K562 (cell line): ENCODE data around the gene RHOA. TPM values are rescaled to one million over a fixed set of nuclear protein-coding genes. Genes with fewer than 3 reads are reported as not detected.

Source experiments
- ATAC-seq: fragments of 200-7000 bp; cut with Tn5 transposase; 3 replicates; pipeline ENCODE4 v1.9.1; 2020; ENCODE audit warnings: moderate library complexity
- BruUV-seq: library from RNA; stranded (reverse); fragments of 400-500 nt; replicated peaks from 2 replicates; lab custom pipeline; 2021; lab: Mats Ljungman, UMichigan
- CTCF ChIA-PET: fragments of 300-600 bp; formaldehyde crosslinking; extraction: SDS; loops from one replicate; lab custom pipeline; 2021; ENCODE audit warnings: low intra/inter-chr PET ratio; lab: Yijun Ruan, JAX
- POLR2A ChIA-PET: fragments of 300-600, 350-650 bp; sonication (Branson Sonifier 250); formaldehyde crosslinking; extraction: SDS; loops from one replicate; lab custom pipeline; 2021; ENCODE audit warnings: antibody characterized with exemption, inconsistent platforms; lab: Yijun Ruan, JAX
- DNase-seq, 4 experiments: peaks; one replicate each; pipeline versions ENCODE4 v3.0.0 to v3.0.0-alpha.2; 2011 to 2018; ENCODE audit warnings: low spot score in 3 of 4, mixed read lengths in 3 of 4; ENCODE audit errors: extremely low read depth in 1 of 4
- FAIRE-seq: peaks from 2 replicates; lab custom pipeline; 2011; peaks lifted over from hg19 to GRCh38; lab: Jason Lieb, UNC
- H2AFZ ChIP-seq: 2 replicates; pipeline ENCODE4 v1.6.0; 2011; ENCODE audit warnings: low read depth, low read length, control low read depth, inconsistent platforms
- H3K27ac ChIP-seq: fragments of 200-600 bp; 3 replicates; pipeline ENCODE4 v1.8.0; 2011; ENCODE audit warnings: low read depth, mild to moderate bottlenecking, control low read depth, inconsistent platforms, low read length, moderate library complexity, mixed read lengths; ENCODE audit errors: extremely low read depth
- H3K27me3 ChIP-seq, 2 experiments: fragments of 300-600 bp in 1 of 2; 2 replicates in 1 of 2; 3 replicates in 1 of 2; pipeline versions ENCODE4 v1.6.0 to v1.8.0; 2011; ENCODE audit warnings: inconsistent platforms in 2 of 2, low read length in 2 of 2, mild to moderate bottlenecking in 1 of 2, mixed read lengths in 1 of 2, moderate library complexity in 1 of 2; ENCODE audit not compliant: control insufficient read depth in 2 of 2, insufficient read depth in 2 of 2
- H3K36me3 ChIP-seq: fragments of 300-600 bp; 3 replicates; pipeline ENCODE4 v1.8.0; 2011; ENCODE audit warnings: mild to moderate bottlenecking, low read length, inconsistent platforms; ENCODE audit not compliant: control insufficient read depth, insufficient read depth
- H3K4me1 ChIP-seq, 2 experiments: fragments of 200-600 bp in 1 of 2; replicated peaks in 1 of 2; 2 replicates in 1 of 2; 3 replicates in 1 of 2; pipeline versions ENCODE4 v1.5.1 to v1.8.0; 2011; ENCODE audit warnings: inconsistent platforms in 2 of 2, low read length in 2 of 2, mild to moderate bottlenecking in 1 of 2, mixed read lengths in 1 of 2, moderate library complexity in 1 of 2; ENCODE audit not compliant: control insufficient read depth in 2 of 2, insufficient read depth in 2 of 2
- H3K4me2 ChIP-seq: 2 replicates; pipeline ENCODE4 v1.6.1; 2011; ENCODE audit warnings: low read length, control low read depth, inconsistent platforms, mixed read lengths; ENCODE audit not compliant: insufficient read depth
- H3K4me3 ChIP-seq: fragments of 200-600 bp; sonication (generic), shearing (Covaris generic); 2 replicates; pipeline ENCODE4 v1.5.1; 2016; ENCODE audit warnings: control low read depth, inconsistent platforms
- H3K79me2 ChIP-seq: fragments of 200-600 bp; 3 replicates; pipeline ENCODE4 v1.8.0; 2011; ENCODE audit warnings: low read length, inconsistent platforms; ENCODE audit not compliant: control insufficient read depth, insufficient read depth
- H3K9ac ChIP-seq, 2 experiments: 2 replicates each; pipeline versions ENCODE4 v1.6.0 to v1.6.1; 2011; ENCODE audit warnings: low read depth in 2 of 2, low read length in 2 of 2, control low read depth in 1 of 2, inconsistent platforms in 1 of 2, mild to moderate bottlenecking in 1 of 2, mixed read lengths in 1 of 2; ENCODE audit not compliant: insufficient read depth in 1 of 2
- H3K9me1 ChIP-seq: one replicate; pipeline ENCODE4 v1.6.0; 2011; ENCODE audit warnings: inconsistent platforms, mild to moderate bottlenecking, low read length, moderate library complexity; ENCODE audit not compliant: control insufficient read depth, insufficient read depth
- H3K9me3 ChIP-seq: replicated peaks from 2 replicates; pipeline ENCODE4 v1.5.1; 2011; ENCODE audit warnings: low read depth, low read length, inconsistent platforms; ENCODE audit not compliant: control insufficient read depth, insufficient read depth
- H4K20me1 ChIP-seq: replicated peaks from 2 replicates; pipeline ENCODE4 v1.6.1; 2011; ENCODE audit warnings: low read length, inconsistent platforms, mixed read lengths; ENCODE audit not compliant: control insufficient read depth, insufficient read depth
- DPF2 ChIP-seq: fragments of 450-650 bp; IDR thresholded peaks from 2 replicates; pipeline ENCODE4 v1.6.1; 2016
- POLR2A ChIP-seq: fragments of 450-650 bp; conservative IDR thresholded peaks from 2 replicates; pipeline ENCODE4 v1.6.1; 2016
- POLR2H ChIP-seq: IDR thresholded peaks from 2 replicates; pipeline ENCODE4 v1.6.1; 2016; ENCODE audit warnings: missing genetic modification characterization, low read depth, mild to moderate bottlenecking, control low read depth, missing compliant biosample characterization, moderate library complexity
- RBM22 ChIP-seq: fragments of 200-400 bp; formaldehyde crosslinking; IDR thresholded peaks from 2 replicates; pipeline ENCODE4 v1.6.1; 2018; ENCODE audit warnings: low read length, low read depth; ENCODE audit not compliant: poor library complexity, severe bottlenecking
- SUPT5H ChIP-seq: fragments of 450-650 bp; IDR thresholded peaks from 2 replicates; pipeline ENCODE4 v1.6.1; 2016
- ZBTB33 ChIP-seq: sonication (generic); formaldehyde crosslinking; IDR thresholded peaks from 2 replicates; pipeline ENCODE4 v1.8.1; 2023; ENCODE audit warnings: mild to moderate bottlenecking, missing genetic modification reagents
- ZNF699 ChIP-seq: fragments of 250-450 bp; sonication (Bioruptor Pico); IDR thresholded peaks from 2 replicates; pipeline ENCODE4 v1.8.0; 2021; ENCODE audit warnings: mild to moderate bottlenecking, moderate library complexity; ENCODE audit not compliant: insufficient replicate concordance
- WGBS: fragments of 100-300 bp; shearing (Covaris generic); methylation state at CpG from one replicate; pipeline ENCODE4 v1.1.6; 2016; ENCODE audit warnings: low coverage, mixed read lengths; ENCODE audit not compliant: insufficient coverage; ENCODE audit errors: missing lambda C conversion rate; 5-methylcytosine and 5-hydroxymethylcytosine counted together
- in situ Hi-C: fragments of 300-500 bp; cut with MboI; formaldehyde crosslinking; loops from 4 replicates; pipeline ENCODE4 v1.15.0; 2018; ENCODE audit warnings: inconsistent platforms, mixed read lengths
- intact Hi-C: fragments of 100-400 bp; cut with micrococcal nuclease; formaldehyde crosslinking; loops from 2 replicates; pipeline ENCODE4 v1.14.2; 2022
- polyA plus RNA-seq, 8 experiments: library from polyadenylated mRNA; depleted of rRNA in 4 of 8; stranded (reverse) in 5 of 8; unstranded in 3 of 8; fragments of >200 nt; fragmentation: Nextera tagmentation in 2 of 8; fragmentation: Illumina TruSeq in 1 of 8; extraction: Ambion mirVana in 2 of 8; extraction: Trizol in 1 of 8; gene quantifications; 2 replicates each; pipeline versions ENCODE4 v1.2.1 to v1.2.3, GENCODE V29; 2011 to 2014; ENCODE audit warnings: inconsistent platforms in 1 of 8, missing spikeins in 1 of 8
- total RNA-seq, 7 experiments: library from RNA; depleted of rRNA in 6 of 7; stranded (reverse); fragments of >200 nt in 6 of 7; fragmentation: Illumina TruSeq in 2 of 7; extraction: Trizol in 2 of 7; gene quantifications; 2 replicates each; pipeline versions ENCODE4 v1.2.1 to v1.2.3, GENCODE V29; 2011 to 2021; ENCODE audit warnings: low replicate concordance in 1 of 7
- TF ChIP-seq, protein P1 (sequence below): fragments of 250-450 bp; sonication (Bioruptor Pico); IDR thresholded peaks from 2 replicates; pipeline ENCODE4 v1.6.1; 2021; ENCODE audit warnings: mild to moderate bottlenecking

RHOA gene
- total and polyA plus RNA-seq, 9 of the 15 experiments (the other 6 are each of a cell fraction or from before 2014, with no cell fraction given), result 136 to 540 (median 236) TPM

DNA sequence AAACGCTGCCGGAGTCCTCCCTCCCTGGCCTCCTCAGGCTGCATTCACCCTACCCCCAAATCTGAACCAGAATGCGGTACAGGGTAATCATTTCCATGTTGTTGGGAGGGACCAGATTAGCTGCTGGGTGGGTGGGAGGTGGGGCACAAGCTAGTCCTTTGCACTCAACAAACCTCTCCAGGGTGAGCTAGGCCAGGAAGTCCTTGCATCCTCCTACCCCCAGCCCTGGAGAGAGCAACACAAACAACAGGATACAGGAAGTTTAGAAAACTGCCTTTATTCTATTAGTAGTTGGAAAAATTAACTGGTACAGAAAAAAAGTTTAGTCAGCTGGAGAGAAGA lies 52.9 kb downstream of the RHOA start:
- H3K9me3 ChIP-seq, result no peaks in the 10 kb centered on the region
- no peak for ATAC-seq
- peaks cover 0 to 2% of the 10 kb centered on the region in 2 experiments; a peak in 4 of 5 replicates for H3K4me1 ChIP-seq
- H3K9me1 ChIP-seq, result no peaks in the 10 kb centered on the region
- peaks cover 62% of the 10 kb centered on the region; the same call in 2 of the 3 replicates for H3K36me3 ChIP-seq
- H3K4me3 ChIP-seq, result no peak overlapping the region
- H3K9ac ChIP-seq, result no peak overlapping the region
- 100% methylated on average over 1 of the region's 3 CpGs for WGBS
- ChIA-PET CTCF (no interaction called here), POLR2A (no interaction called here)
- H3K27me3 ChIP-seq, result no peaks in the 10 kb centered on the region
- H3K79me2 ChIP-seq, result no peaks in the 10 kb centered on the region; the same call in 2 of the 3 replicates
- H4K20me1 ChIP-seq, result no peaks in the 10 kb centered on the region
- H2AFZ ChIP-seq, result no peak overlapping the region
- TF ChIP-seq POLR2H (tag), result no peak
- no peak for TF ChIP-seq ZNF699
- TF ChIP-seq, protein P1, sequence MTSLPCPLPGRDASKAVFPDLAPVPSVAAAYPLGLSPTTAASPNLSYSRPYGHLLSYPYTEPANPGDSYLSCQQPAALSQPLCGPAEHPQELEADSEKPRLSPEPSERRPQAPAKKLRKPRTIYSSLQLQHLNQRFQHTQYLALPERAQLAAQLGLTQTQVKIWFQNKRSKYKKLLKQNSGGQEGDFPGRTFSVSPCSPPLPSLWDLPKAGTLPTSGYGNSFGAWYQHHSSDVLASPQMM (CRISPR knock-in tag), result no peak
- FAIRE-seq, result no peak
- H3K27ac ChIP-seq, result no peak overlapping the region
- in situ Hi-C loops (no loop called here), intact Hi-C loops (no loop called here)
- no peak for DNase-seq
- no TSS peak for BruUV-seq
- H3K4me2 ChIP-seq, result no peak overlapping the region

DNA sequence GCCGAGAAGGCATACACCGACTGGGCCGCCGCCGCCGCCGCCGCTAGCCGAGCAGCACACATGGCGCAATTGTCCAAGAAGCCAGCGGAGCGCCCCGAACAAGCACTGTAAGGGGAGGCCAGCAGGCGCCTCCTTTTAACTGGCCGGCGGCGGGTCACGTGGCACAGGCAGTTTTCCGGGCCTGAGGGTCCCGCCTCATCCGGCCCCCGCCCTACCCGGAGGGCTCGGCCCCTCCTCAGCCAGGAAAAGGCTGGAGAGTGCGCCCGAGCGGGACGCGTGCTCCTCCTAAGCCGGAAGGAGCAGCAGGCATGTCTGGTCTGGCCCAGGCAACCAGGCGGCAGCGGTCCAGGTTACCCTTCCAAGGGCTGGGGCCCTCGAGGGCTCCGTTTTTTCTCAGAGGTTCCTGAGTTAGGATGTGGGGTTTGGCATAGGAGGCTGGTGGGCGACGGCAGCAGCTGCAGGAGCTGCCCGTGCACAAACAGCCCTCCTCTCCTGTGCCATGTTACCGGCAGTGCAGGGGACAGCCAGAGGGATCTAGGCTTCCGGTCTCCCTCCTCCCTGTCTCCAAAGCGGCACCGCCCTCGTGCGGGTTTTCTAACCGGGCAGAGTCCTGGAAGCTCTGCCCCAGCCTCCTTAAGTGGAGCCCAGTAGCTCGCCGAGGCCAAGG lies 53.4 kb downstream of the RHOA start, which contains the start of gene GPX1:
GPX1 (minus strand) TSS at position 137 of the 667 bp plus-strand sequence; CDS start at position 62, 75 bp downstream.
- Histone ChIP-seq H3K36me3 (peaks cover 57% of the 10 kb centered on the region; the same call in 2 of the 3 replicates), H3K4me2 (no peak within 1 kb of the TSS), H2AFZ (no peak within 1 kb of the TSS), H3K4me1 (peaks cover 0 to 2% of the 10 kb centered on the region in 2 experiments; a peak in 4 of 5 replicates), H4K20me1 (no peaks in the 10 kb centered on the region), H3K27me3 (no peaks in the 10 kb centered on the region), H3K27ac (no peak within 1 kb of the TSS), H3K9me3 (no peaks in the 10 kb centered on the region), H3K79me2 (no peaks in the 10 kb centered on the region; the same call in 2 of the 3 replicates), H3K4me3 (no peak within 1 kb of the TSS), H3K9me1 (no peaks in the 10 kb centered on the region), H3K9ac (no peak within 1 kb of the TSS)
- FAIRE-seq (no peak), DNase-seq (no peak), ATAC-seq (no peak)
- TF ChIP-seq DPF2 (no peak), RBM22 (peak; percentile 22), ZBTB33 (CRISPR knock-in tag) (peak; percentile 82), SUPT5H (0 out of 2 replicates have a peak, but pooled peaks have one; percentile 22), POLR2A (peak; percentile 41; the same call in 1 of the 2 replicates)
- intact Hi-C loops, result no loop called here
- 94% methylated on average over 6 of the region's 46 CpGs for WGBS
- POLR2A ChIA-PET, result no interaction called here
- no TSS peak for BruUV-seq
- CTCF ChIA-PET, result no interaction called here
- in situ Hi-C loops, result no loop called here
